ENCODE measurements around the gene COA6. TPM values are rescaled to one million over a fixed set of nuclear protein-coding genes. Genes with fewer than 3 reads are reported as not detected.

The COA6 gene
- total and polyA plus RNA-seq, 12 donors = 22.9 to 84.7 (median 35.6) TPM

- no peak for TF ChIP-seq POLR2A (IDR thresholded peaks at IDR 0.05)
- TF ChIP-seq, protein P1, sequence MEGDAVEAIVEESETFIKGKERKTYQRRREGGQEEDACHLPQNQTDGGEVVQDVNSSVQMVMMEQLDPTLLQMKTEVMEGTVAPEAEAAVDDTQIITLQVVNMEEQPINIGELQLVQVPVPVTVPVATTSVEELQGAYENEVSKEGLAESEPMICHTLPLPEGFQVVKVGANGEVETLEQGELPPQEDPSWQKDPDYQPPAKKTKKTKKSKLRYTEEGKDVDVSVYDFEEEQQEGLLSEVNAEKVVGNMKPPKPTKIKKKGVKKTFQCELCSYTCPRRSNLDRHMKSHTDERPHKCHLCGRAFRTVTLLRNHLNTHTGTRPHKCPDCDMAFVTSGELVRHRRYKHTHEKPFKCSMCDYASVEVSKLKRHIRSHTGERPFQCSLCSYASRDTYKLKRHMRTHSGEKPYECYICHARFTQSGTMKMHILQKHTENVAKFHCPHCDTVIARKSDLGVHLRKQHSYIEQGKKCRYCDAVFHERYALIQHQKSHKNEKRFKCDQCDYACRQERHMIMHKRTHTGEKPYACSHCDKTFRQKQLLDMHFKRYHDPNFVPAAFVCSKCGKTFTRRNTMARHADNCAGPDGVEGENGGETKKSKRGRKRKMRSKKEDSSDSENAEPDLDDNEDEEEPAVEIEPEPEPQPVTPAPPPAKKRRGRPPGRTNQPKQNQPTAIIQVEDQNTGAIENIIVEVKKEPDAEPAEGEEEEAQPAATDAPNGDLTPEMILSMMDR (IDR thresholded peaks at IDR 0.05) = no peak
- intact Hi-C loops (cut with DNase I) = no loop called here
- no peaks in the 10 kb centered on the region for H3K9me3 ChIP-seq (replicated peaks in 1 of 3)
Observed at GRCh38 chr1:234430691-234431090, 57.4 kb downstream of the COA6 start.

GRCh38 chr1:234431255-234431654 is 58.0 kb downstream of the COA6 start:
- no peak overlapping the region for H3K27ac ChIP-seq
- H3K36me3 ChIP-seq (replicated peaks in 1 of 2) = peaks cover 0 to 12% of the 10 kb centered on the region in 2 donors
- intact Hi-C loops (cut with DNase I) = no loop called here
- no peaks in the 10 kb centered on the region for H3K27me3 ChIP-seq
- H3K9me3 ChIP-seq (replicated peaks in 1 of 3) = no peaks in the 10 kb centered on the region
- no peak overlapping the region for H3K4me3 ChIP-seq
- DNase-seq = no peak
- TF ChIP-seq, protein P1 (IDR thresholded peaks at IDR 0.05) = no peak
- TF ChIP-seq POLR2A (IDR thresholded peaks at IDR 0.05) = no peak
- no peaks in the 10 kb centered on the region for H3K4me1 ChIP-seq (replicated peaks in 1 of 2)
- 77 to 82% (median 80%) methylated on average over 4 of the region's 4 CpGs for WGBS, 4 donors

More at GRCh38 chr1:234430691-234431090, 57.4 kb downstream of the COA6 start:
- Histone ChIP-seq H3K4me3 (no peak overlapping the region), H3K27ac (no peak overlapping the region), H3K27me3 (no peaks in the 10 kb centered on the region), H3K36me3 (replicated peaks in 1 of 2) (peaks cover 0 to 12% of the 10 kb centered on the region in 2 donors), H3K4me1 (replicated peaks in 1 of 2) (no peaks in the 10 kb centered on the region)
- no peak for DNase-seq
- 90 to 99% (median 96%) methylated on average over 5 of the region's 5 CpGs for WGBS, 4 donors

DNA sequence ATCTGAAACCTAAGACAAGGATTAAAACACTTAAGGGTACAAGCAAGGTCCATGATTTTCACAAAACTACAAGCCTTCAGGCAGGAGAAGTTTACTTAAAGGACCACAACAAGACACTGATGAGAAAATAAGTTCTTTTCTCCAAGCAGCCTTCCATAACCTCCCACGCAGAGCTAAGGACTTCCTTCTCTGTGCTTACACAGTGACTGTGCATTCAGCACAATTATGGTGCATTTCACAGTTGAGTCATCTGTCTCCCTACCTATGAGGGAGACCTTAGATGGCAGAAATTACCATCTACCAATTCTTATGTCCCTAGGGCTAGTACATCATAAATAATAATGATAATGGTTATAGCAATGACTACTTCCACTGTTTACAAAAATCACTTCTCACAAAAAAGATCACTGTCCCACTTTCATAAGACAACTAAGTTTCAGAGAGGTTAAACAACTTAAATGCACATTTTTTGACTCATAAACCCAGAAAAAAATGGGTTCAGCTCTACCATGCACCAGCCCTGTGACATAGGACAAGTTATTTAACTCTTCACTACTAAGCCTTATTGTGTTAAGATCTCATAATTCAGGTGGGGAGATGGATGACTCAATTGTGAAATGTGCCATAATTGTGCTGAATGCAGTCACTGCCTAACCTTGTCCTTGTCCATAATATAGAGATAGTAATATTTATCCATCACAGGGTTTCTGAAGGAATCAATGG is 60.5 kb downstream of the COA6 start:
- TF ChIP-seq, protein P1 (IDR thresholded peaks at IDR 0.05) = no peak
- TF ChIP-seq POLR2A (IDR thresholded peaks at IDR 0.05) = no peak
- Histone ChIP-seq H3K27me3 (no peaks in the 10 kb centered on the region), H3K9me3 (replicated peaks in 1 of 3) (no peaks in the 10 kb centered on the region), H3K36me3 (replicated peaks in 1 of 2) (peaks cover 0 to 12% of the 10 kb centered on the region in 2 donors), H3K27ac (no peak overlapping the region), H3K4me3 (no peak overlapping the region), H3K4me1 (replicated peaks in 1 of 2) (no peaks in the 10 kb centered on the region)
- intact Hi-C loops (cut with DNase I) = no loop called here
- WGBS, 4 donors = 89 to 100% (median 98%) methylated on average over 1 of the region's 1 CpG
- DNase-seq = no peak

Other genes starting within 250 kb of the COA6 start
- 10 to 100 TPM in 8 of 9 donors, 1 to 10 TPM in 1; 9.2 to 18.3 (median 14.2) TPM for gene TARBP1, start 105.7 kb downstream of the COA6 start, total RNA-seq
- gene TARBP1, start 105.7 kb downstream of the COA6 start, polyA plus RNA-seq = 10 to 100 TPM; 11.1 to 79.7 (median 48.5) TPM
- gene IRF2BP2, start 236.7 kb downstream of the COA6 start, total RNA-seq = 100 to 1,000 TPM in 4 of 9 donors, 10 to 100 TPM in 5; 37.5 to 182 (median 95.1) TPM
- gene IRF2BP2, start 236.7 kb downstream of the COA6 start, polyA plus RNA-seq = 10 to 100 TPM; 47.2 to 87.6 (median 67.4) TPM

Data from adrenal gland (tissue), 12 donors.